ENCODE measurements around the gene DNAJC3. TPM values are rescaled to one million over a fixed set of nuclear protein-coding genes. Genes with fewer than 3 reads are reported as not detected.
A peak's percentile ranks its signal among the peaks of the same experiment; 100 is the strongest.

The DNAJC3 gene
- total and polyA plus RNA-seq, 2 of the 13 experiments (the other 11 are each of a cell fraction or from before 2014, with no cell fraction given) = 10.4 to 48.2 TPM

DNA sequence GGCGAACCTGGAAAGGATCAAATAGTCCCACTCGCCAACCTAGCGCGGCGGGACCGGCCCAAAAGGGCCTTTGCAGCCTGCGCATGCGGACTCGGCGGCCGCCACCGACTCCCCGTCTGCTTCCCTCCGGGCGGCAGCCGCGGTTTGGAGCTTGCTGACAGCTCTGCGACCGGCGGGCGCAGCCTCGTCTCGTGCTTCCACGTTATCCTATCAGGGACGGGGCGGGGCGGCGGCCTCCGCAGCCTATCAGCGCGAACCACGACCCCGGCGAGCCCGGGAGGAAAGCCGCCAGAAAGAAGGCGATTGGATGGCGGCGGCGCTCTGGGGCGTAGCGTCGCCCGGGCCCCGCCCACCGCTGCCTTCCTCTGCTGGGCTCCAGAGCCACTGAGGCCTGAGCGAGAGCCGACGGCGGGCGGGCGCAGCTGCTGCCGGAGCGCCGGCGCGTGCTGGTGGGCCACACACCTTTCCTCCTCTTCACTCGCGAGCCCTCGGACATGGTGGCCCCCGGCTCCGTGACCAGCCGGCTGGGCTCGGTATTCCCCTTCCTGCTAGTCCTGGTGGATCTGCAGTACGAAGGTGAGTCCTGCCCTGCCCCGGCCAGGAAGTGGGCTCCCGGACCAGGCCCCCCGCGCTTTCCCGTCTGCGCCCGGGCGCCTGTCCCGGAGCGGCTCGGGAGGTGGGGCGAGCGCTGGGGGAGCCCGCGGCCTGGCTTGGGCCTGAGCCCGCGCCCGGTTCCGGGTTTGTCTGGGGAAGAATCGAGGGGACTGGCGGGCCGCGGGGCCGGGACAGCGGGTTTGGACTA, at the start of gene DNAJC3 (continued):
- TF ChIP-seq, protein P1, sequence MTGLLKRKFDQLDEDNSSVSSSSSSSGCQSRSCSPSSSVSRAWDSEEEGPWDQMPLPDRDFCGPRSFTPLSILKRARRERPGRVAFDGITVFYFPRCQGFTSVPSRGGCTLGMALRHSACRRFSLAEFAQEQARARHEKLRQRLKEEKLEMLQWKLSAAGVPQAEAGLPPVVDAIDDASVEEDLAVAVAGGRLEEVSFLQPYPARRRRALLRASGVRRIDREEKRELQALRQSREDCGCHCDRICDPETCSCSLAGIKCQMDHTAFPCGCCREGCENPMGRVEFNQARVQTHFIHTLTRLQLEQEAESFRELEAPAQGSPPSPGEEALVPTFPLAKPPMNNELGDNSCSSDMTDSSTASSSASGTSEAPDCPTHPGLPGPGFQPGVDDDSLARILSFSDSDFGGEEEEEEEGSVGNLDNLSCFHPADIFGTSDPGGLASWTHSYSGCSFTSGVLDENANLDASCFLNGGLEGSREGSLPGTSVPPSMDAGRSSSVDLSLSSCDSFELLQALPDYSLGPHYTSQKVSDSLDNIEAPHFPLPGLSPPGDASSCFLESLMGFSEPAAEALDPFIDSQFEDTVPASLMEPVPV (CRISPR knock-in tag; IDR thresholded peaks at IDR 0.05) = peak; percentile 82
- TF ChIP-seq HDAC2 (CRISPR knock-in tag; IDR thresholded peaks at IDR 0.05) (no peak; the same call in 1 of the 2 replicates), ZNF605 (CRISPR knock-in tag; IDR thresholded peaks at IDR 0.05) (peak; percentile 65), ZKSCAN8 (CRISPR knock-in tag; IDR thresholded peaks at IDR 0.05; ENCODE audit: borderline replicate concordance) (no peak), XBP1 (CRISPR knock-in tag; IDR thresholded peaks at IDR 0.05) (peak; percentile 97), MEIS2 (CRISPR knock-in tag; IDR thresholded peaks at IDR 0.05) (peak; percentile 74), PPARG (CRISPR knock-in tag; conservative IDR thresholded peaks at IDR 0.05) (no peak), MED8 (CRISPR knock-in tag; IDR thresholded peaks at IDR 0.05; ENCODE audit: insufficient replicate concordance) (peak; percentile 25), ZMYM4 (CRISPR knock-in tag; IDR thresholded peaks at IDR 0.05) (peak; percentile 89), ZBTB21 (CRISPR knock-in tag; IDR thresholded peaks at IDR 0.05) (no peak), PCBP1 (IDR thresholded peaks at IDR 0.05; ENCODE audit: borderline replicate concordance, low read depth, low read length) (no peak), BRCA1 (CRISPR knock-in tag; IDR thresholded peaks at IDR 0.05) (no peak), NFYB (CRISPR knock-in tag; IDR thresholded peaks at IDR 0.05) (peak; percentile 90), SP1 (IDR thresholded peaks at IDR 0.05) (peak; percentile 55; the same call in 1 of the 2 replicates), SP1 (CRISPR knock-in tag; IDR thresholded peaks at IDR 0.05) (peak; percentile 87), ZNF567 (CRISPR knock-in tag; IDR thresholded peaks at IDR 0.05; ENCODE audit: borderline replicate concordance) (no peak), CBX1 (IDR thresholded peaks at IDR 0.05; ENCODE audit: low read depth) (peak; percentile 65), ZKSCAN5 (CRISPR knock-in tag; IDR thresholded peaks at IDR 0.05) (no peak), TSC22D2 (CRISPR knock-in tag; IDR thresholded peaks at IDR 0.05; ENCODE audit: borderline replicate concordance) (peak; percentile 27; the same call in 1 of the 2 replicates), MAFG (CRISPR knock-in tag; IDR thresholded peaks at IDR 0.05) (no peak), GATAD2A (CRISPR knock-in tag; IDR thresholded peaks at IDR 0.05) (no peak; the same call in 1 of the 2 replicates), EHMT2 (IDR thresholded peaks at IDR 0.05; ENCODE audit: borderline replicate concordance, low read depth, low read length) (no peak), ASH2L (IDR thresholded peaks at IDR 0.05; ENCODE audit: insufficient read length, low read depth, low read length) (peak; percentile 86), YY1 (IDR thresholded peaks at IDR 0.05; ENCODE audit: insufficient read depth, insufficient replicate concordance, low read depth, low read length) (peak; percentile 11), KLF9 (CRISPR knock-in tag; IDR thresholded peaks at IDR 0.05; ENCODE audit: low read depth) (peak; percentile 75; the same call in 1 of the 2 replicates)
- TF ChIP-seq, protein P2, sequence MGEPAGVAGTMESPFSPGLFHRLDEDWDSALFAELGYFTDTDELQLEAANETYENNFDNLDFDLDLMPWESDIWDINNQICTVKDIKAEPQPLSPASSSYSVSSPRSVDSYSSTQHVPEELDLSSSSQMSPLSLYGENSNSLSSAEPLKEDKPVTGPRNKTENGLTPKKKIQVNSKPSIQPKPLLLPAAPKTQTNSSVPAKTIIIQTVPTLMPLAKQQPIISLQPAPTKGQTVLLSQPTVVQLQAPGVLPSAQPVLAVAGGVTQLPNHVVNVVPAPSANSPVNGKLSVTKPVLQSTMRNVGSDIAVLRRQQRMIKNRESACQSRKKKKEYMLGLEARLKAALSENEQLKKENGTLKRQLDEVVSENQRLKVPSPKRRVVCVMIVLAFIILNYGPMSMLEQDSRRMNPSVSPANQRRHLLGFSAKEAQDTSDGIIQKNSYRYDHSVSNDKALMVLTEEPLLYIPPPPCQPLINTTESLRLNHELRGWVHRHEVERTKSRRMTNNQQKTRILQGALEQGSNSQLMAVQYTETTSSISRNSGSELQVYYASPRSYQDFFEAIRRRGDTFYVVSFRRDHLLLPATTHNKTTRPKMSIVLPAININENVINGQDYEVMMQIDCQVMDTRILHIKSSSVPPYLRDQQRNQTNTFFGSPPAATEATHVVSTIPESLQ (CRISPR knock-in tag; conservative IDR thresholded peaks at IDR 0.05) = no peak; the same call in 1 of the 2 replicates
